H1 (cell line): ENCODE data around the gene PLK5. TPM values are rescaled to one million over a fixed set of nuclear protein-coding genes. Genes with fewer than 3 reads are reported as not detected.

Source experiments
- NANOG ChIP-seq: IDR thresholded peaks from 2 replicates; pipeline ENCODE4 v1.6.1; 2011; ENCODE audit warnings: low read length, low read depth, mild to moderate bottlenecking, inconsistent platforms; ENCODE audit not compliant: insufficient read depth, poor library complexity, severe bottlenecking
- TBP ChIP-seq: IDR thresholded peaks from 2 replicates; pipeline ENCODE4 v1.6.1; 2011; ENCODE audit warnings: low read depth, low read length, improper control_type of control experiment
- polyA plus RNA-seq, 7 experiments: library from polyadenylated mRNA; depleted of rRNA in 3 of 7; stranded (reverse) in 5 of 7; unstranded in 2 of 7; fragments of >200 nt in 5 of 7; fragments of 200-250 nt in 2 of 7; gene quantifications; 1 replicate in 5 of 7; 2 replicates in 1 of 7; 4 replicates in 1 of 7; pipeline versions ENCODE4 v1.2.1 to v1.2.3, GENCODE V29; 2011 to 2013; ENCODE audit warnings: missing spikeins in 2 of 7, mixed read lengths in 2 of 7
- total RNA-seq: library from RNA; stranded (reverse); fragmentation: NEBNext Ultra II Directional; extraction: Animal tissue kit (Norgen Biotek cat#: 25700); gene quantifications from 2 replicates; pipeline ENCODE4 v1.2.1, GENCODE V29; 2021
- TF ChIP-seq, protein P1 (sequence below): IDR thresholded peaks from 2 replicates; pipeline ENCODE4 v1.6.1; 2011; ENCODE audit warnings: low read depth, mild to moderate bottlenecking, low read length; ENCODE audit not compliant: insufficient read depth
- TF ChIP-seq, protein P2 (sequence below): IDR thresholded peaks from 2 replicates; pipeline ENCODE4 v1.6.1; 2011; ENCODE audit warnings: low read length, improper control_type of control experiment

Gene PLK5
- total and polyA plus RNA-seq, 2 of the 8 experiments (the other 6 are each of a cell fraction or from before 2014, with no cell fraction given) = 0.43 to 0.45 TPM

DNA sequence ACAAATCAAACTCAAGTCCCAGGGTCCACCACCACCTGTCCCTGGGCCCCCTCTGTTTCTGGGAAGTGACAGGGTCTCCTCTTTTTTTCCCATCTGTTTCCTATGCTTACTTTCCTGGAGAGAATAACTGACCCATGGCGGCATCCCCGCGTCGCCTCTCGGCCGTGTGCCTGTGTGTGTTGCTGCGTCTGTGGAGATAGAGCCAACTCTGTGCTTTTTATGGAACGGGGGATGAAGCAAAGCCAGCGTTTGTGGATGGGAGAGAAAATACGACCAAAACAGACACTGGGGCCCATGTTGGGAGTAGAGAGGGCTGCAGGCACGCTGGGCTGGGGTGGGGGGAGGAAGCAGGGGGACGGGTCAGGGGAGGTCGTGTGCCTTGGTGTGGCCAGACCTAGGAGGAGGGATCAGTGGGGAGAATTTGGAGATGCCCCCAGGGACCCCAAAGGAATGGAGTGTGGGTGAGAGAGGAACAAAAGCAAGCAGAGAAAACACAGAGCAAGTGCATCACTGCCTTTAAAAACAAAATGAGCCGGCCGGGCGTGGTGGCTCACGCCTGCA is 16.6 kb downstream of the PLK5 start (continued):
- TF ChIP-seq, protein P1, sequence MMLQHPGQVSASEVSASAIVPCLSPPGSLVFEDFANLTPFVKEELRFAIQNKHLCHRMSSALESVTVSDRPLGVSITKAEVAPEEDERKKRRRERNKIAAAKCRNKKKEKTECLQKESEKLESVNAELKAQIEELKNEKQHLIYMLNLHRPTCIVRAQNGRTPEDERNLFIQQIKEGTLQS = no peak
- TF ChIP-seq TBP (no peak), NANOG (no peak)
- TF ChIP-seq, protein P2, sequence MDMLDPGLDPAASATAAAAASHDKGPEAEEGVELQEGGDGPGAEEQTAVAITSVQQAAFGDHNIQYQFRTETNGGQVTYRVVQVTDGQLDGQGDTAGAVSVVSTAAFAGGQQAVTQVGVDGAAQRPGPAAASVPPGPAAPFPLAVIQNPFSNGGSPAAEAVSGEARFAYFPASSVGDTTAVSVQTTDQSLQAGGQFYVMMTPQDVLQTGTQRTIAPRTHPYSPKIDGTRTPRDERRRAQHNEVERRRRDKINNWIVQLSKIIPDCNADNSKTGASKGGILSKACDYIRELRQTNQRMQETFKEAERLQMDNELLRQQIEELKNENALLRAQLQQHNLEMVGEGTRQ = no peak
